GM12878 (cell line): ENCODE results near the gene MYOM1. TPM values are rescaled to one million over a fixed set of nuclear protein-coding genes. Genes with fewer than 3 reads are reported as not detected.
A peak's percentile ranks its signal among the peaks of the same experiment; 100 is the strongest.

Experiments used
- ATAC-seq: fragments of 200-7000 bp; cut with Tn5 transposase; 3 replicates; pipeline ENCODE4 v1.9.1; 2020; ENCODE audit warnings: mild to moderate bottlenecking, moderate library complexity
- BruUV-seq: library from RNA; stranded (reverse); fragments of 400-500 nt; replicated peaks from 2 replicates; lab custom pipeline; 2021; lab: Mats Ljungman, UMichigan
- CTCF ChIA-PET: fragments of 300-600 bp; sonication (Branson Sonifier 250); formaldehyde crosslinking; extraction: SDS; loops from one replicate; lab custom pipeline; 2021; ENCODE audit warnings: inconsistent platforms; lab: Yijun Ruan, JAX
- POLR2A ChIA-PET: fragments of 350-600 bp; formaldehyde crosslinking; extraction: SDS; loops from one replicate; lab custom pipeline; 2021; ENCODE audit warnings: inconsistent platforms; lab: Charles Lee
- RAD21 ChIA-PET: fragments of 300-600 bp; sonication (Branson Sonifier 250); formaldehyde crosslinking; loops from one replicate; lab custom pipeline; 2023; ENCODE audit warnings: antibody characterized with exemption; ENCODE audit not compliant: unreplicated experiment; lab: Charles Lee
- SMC1A ChIA-PET: fragments of 300-600 bp; sonication (Branson Sonifier 250); formaldehyde crosslinking; loops from one replicate; lab custom pipeline; 2023; ENCODE audit not compliant: unreplicated experiment, uncharacterized antibody; lab: Charles Lee
- DNase-seq: peaks from one replicate; pipeline ENCODE4 v3.0.0-alpha.2; 2011; ENCODE audit warnings: low read depth, low spot score
- FAIRE-seq: peaks from 3 replicates; lab custom pipeline; 2011; peaks lifted over from hg19 to GRCh38; lab: Jason Lieb, UNC
- H2AFZ ChIP-seq: 2 replicates; pipeline ENCODE4 v1.6.0; 2011; ENCODE audit warnings: low read depth, low read length, control low read depth; ENCODE audit not compliant: control insufficient read depth
- H3K27ac ChIP-seq: 2 replicates; pipeline ENCODE4 v1.5.1; 2011; ENCODE audit warnings: control low read depth; ENCODE audit not compliant: control insufficient read depth, insufficient read depth
- H3K27me3 ChIP-seq, 2 experiments: replicated peaks in 1 of 2; 2 replicates each; pipeline versions ENCODE4 v1.6.0 to v1.6.1; 2011; ENCODE audit warnings: low read length in 1 of 2; ENCODE audit not compliant: control insufficient read depth in 2 of 2, insufficient read depth in 2 of 2
- H3K36me3 ChIP-seq, 2 experiments: 2 replicates each; pipeline ENCODE4 v1.5.1; 2011; ENCODE audit warnings: low read length in 1 of 2; ENCODE audit not compliant: control insufficient read depth in 2 of 2, insufficient read depth in 2 of 2
- H3K4me1 ChIP-seq: 2 replicates; pipeline ENCODE4 v1.6.1; 2011; ENCODE audit warnings: mild to moderate bottlenecking, low read length, moderate library complexity, mixed read lengths; ENCODE audit not compliant: control insufficient read depth, insufficient read depth
- H3K4me2 ChIP-seq: 2 replicates; pipeline ENCODE4 v1.6.0; 2011; ENCODE audit warnings: control low read depth; ENCODE audit not compliant: control insufficient read depth, insufficient read depth
- H3K4me3 ChIP-seq: fragments of 200-600 bp; sonication (generic); 2 replicates; pipeline ENCODE4 v1.5.1; 2016
- H3K79me2 ChIP-seq: 2 replicates; pipeline ENCODE4 v1.6.0; 2011; ENCODE audit warnings: low read length; ENCODE audit not compliant: control insufficient read depth, insufficient read depth
- H3K9ac ChIP-seq: 2 replicates; pipeline ENCODE4 v1.8.0; 2011; ENCODE audit warnings: low read length, control low read depth, mixed read lengths; ENCODE audit not compliant: control insufficient read depth, insufficient read depth
- H3K9me3 ChIP-seq: replicated peaks from 3 replicates; pipeline ENCODE4 v1.5.1; 2011; ENCODE audit warnings: mild to moderate bottlenecking, low read length; ENCODE audit not compliant: control insufficient read depth, insufficient read depth
- H4K20me1 ChIP-seq: 2 replicates; pipeline ENCODE4 v1.6.0; 2011; ENCODE audit not compliant: control insufficient read depth, insufficient read depth
- ATF7 ChIP-seq: fragments of 450-650 bp; IDR thresholded peaks from 2 replicates; pipeline ENCODE4 v1.6.1; 2016; ENCODE audit warnings: low read depth, mild to moderate bottlenecking
- KAT2A ChIP-seq: conservative IDR thresholded peaks from 2 replicates; pipeline ENCODE4 v1.6.1; 2011; ENCODE audit warnings: low read depth, low read length; ENCODE audit not compliant: control insufficient read depth
- KLF5 ChIP-seq: fragments of 450-650 bp; IDR thresholded peaks from 2 replicates; pipeline ENCODE4 v1.6.1; 2014; ENCODE audit warnings: mild to moderate bottlenecking; ENCODE audit not compliant: partially characterized antibody
- PML ChIP-seq: IDR thresholded peaks from 2 replicates; pipeline ENCODE4 v1.6.1; 2012; ENCODE audit warnings: low read length, inconsistent platforms
- SIX5 ChIP-seq: IDR thresholded peaks from 2 replicates; pipeline ENCODE4 v1.6.1; 2011; ENCODE audit warnings: mild to moderate bottlenecking, low read depth, low read length, moderate library complexity; ENCODE audit not compliant: severe bottlenecking
- SREBF2 ChIP-seq: IDR thresholded peaks from 2 replicates; pipeline ENCODE4 v1.6.1; 2012; ENCODE audit warnings: mild to moderate bottlenecking, low read length
- WGBS: methylation state at CpG from one replicate; pipeline ENCODE4 v1.1.6; 2016; ENCODE audit warnings: low lambda C conversion rate; ENCODE audit not compliant: insufficient replicate concordance, insufficient coverage; ENCODE audit errors: missing lambda C conversion rate; 5-methylcytosine and 5-hydroxymethylcytosine counted together
- in situ Hi-C: fragments of 300-500 bp; cut with MboI; formaldehyde crosslinking; loops from 9 replicates; pipeline ENCODE4 v1.14.3; 2018; ENCODE audit warnings: mixed read lengths
- intact Hi-C: fragments of 100-400 bp; cut with micrococcal nuclease; formaldehyde crosslinking; loops from one replicate; pipeline ENCODE4 v1.14.2; 2022; ENCODE audit not compliant: unreplicated experiment
- polyA plus RNA-seq, 11 experiments: library from polyadenylated mRNA; depleted of rRNA in 4 of 11; unstranded in 6 of 11; stranded (reverse) in 5 of 11; fragments of >200 nt; fragmentation: Nextera tagmentation in 4 of 11; fragmentation: Illumina TruSeq in 1 of 11; extraction: Ambion mirVana in 4 of 11; extraction: Trizol in 1 of 11; gene quantifications; 1 replicate in 1 of 11; 2 replicates in 10 of 11; pipeline versions ENCODE4 v1.2.1 to v1.2.3, GENCODE V29; 2011 to 2016; ENCODE audit warnings: inconsistent platforms in 2 of 11, missing spikeins in 2 of 11, low read depth in 1 of 11
- total RNA-seq, 4 experiments: library from RNA; depleted of rRNA in 3 of 4; stranded (reverse); fragments of >200 nt in 3 of 4; fragmentation: Illumina TruSeq in 1 of 4; extraction: Trizol in 1 of 4; gene quantifications; 2 replicates each; pipeline versions ENCODE4 v1.2.1 to v1.2.3, GENCODE V29; 2013 to 2021

MYOM1 gene
- total and polyA plus RNA-seq, 10 of the 15 experiments (the other 5 are each of a cell fraction or from before 2014, with no cell fraction given): 0.06 to 1.0 (median 0.57) TPM

- ATAC-seq (no peak), DNase-seq (no peak), FAIRE-seq (no peak)
- peak overlapping the region; percentile 9; the same call in 1 of the 2 replicates for H3K27ac ChIP-seq
- no peak overlapping the region for H3K9ac ChIP-seq
- peaks cover 80% of the 10 kb centered on the region for H3K79me2 ChIP-seq
- intact Hi-C loops: no loop called here
- peaks cover 25% of the 10 kb centered on the region for H3K4me1 ChIP-seq
- peak overlapping the region; percentile 16; the same call in 1 of the 2 replicates for H3K4me3 ChIP-seq
- WGBS: 45% methylated on average over 3 of the region's 3 CpGs
- H3K4me2 ChIP-seq: peak overlapping the region; percentile 89
- no peak overlapping the region for H2AFZ ChIP-seq
- TF ChIP-seq ATF7: no peak
- TF ChIP-seq KAT2A: no peak
- no peak for TF ChIP-seq KLF5
- TF ChIP-seq PML: 0 out of 2 replicates have a peak, but pooled peaks have one; percentile 6
- no peak for TF ChIP-seq SREBF2
- no peak for TF ChIP-seq SIX5
- POLR2A ChIA-PET: interaction anchor here (0.6 to 5.7 kb wide), 4 partner anchors 8 to 275 kb away, joined by 3 to 36 read pairs (median 12); partner anchors contain the start of gene MYL12B
- RAD21 ChIA-PET: interaction anchor here (1.2 to 3.7 kb wide), 6 partner anchors 9 to 413 kb away, joined by 3 to 26 read pairs (median 6); no protein-coding TSS in a partner anchor
- no TSS peak for BruUV-seq
- SMC1A ChIA-PET: interaction anchor here (0.6 to 12.1 kb wide), 9 partner anchors 8 to 414 kb away, joined by 3 to 105 read pairs (median 5); partner anchors contain the start of gene MYL12B
- CTCF ChIA-PET: interaction anchor here (0.6 to 2.1 kb wide), 7 partner anchors 9 to 333 kb away, joined by 3 to 11 read pairs (median 3); partner anchors contain the start of gene MYL12B
- H3K9me3 ChIP-seq: no peaks in the 10 kb centered on the region
- in situ Hi-C loops: loop anchor here (25.0 kb wide), 1 partner anchor 1010 kb away; no protein-coding TSS in a partner anchor
- H4K20me1 ChIP-seq: 0 out of 2 replicates have a peak, but pooled peaks cover 4% of the 10 kb centered on the region
- H3K36me3 ChIP-seq: peaks cover 0 to 20% of the 10 kb centered on the region in 2 experiments; a peak in 3 of 4 replicates
- no peaks in the 10 kb centered on the region for H3K27me3 ChIP-seq
Observed at GRCh38 chr18:3251963-3252277, 32.2 kb upstream of the MYOM1 start.
